ENCODE measurements around the gene TSPAN4.

The TSPAN4 gene

GRCh38 chr11:882596-882995, 39.9 kb downstream of the TSPAN4 start:
- no peaks in the 10 kb centered on the region for H3K79me2 ChIP-seq (ENCODE audit: low read length)
- H3K36me3 ChIP-seq (replicated peaks; ENCODE audit: low read depth, low read length) = peaks cover 2% of the 10 kb centered on the region
- no peak overlapping the region for H2AFZ ChIP-seq (ENCODE audit: low read depth, low read length)
- no peaks in the 10 kb centered on the region for H4K20me1 ChIP-seq (ENCODE audit: insufficient read depth, low read length)
- H3K27ac ChIP-seq (ENCODE audit: low read length) = no peak overlapping the region
- H3K9ac ChIP-seq (ENCODE audit: low read length) = no peak overlapping the region
- no peaks in the 10 kb centered on the region for H3K4me1 ChIP-seq (ENCODE audit: low read length)
- no peak overlapping the region for H3K4me3 ChIP-seq (ENCODE audit: low read length)
- no peaks in the 10 kb centered on the region for H3K27me3 ChIP-seq (ENCODE audit: low read depth, low read length)
- no peaks in the 10 kb centered on the region for H3K9me3 ChIP-seq (ENCODE audit: insufficient read depth, low read length)
- H3K4me2 ChIP-seq (ENCODE audit: low read length) = no peak overlapping the region
- TF ChIP-seq CTCF (IDR thresholded peaks at IDR 0.05; ENCODE audit: low read depth, low read length) (no peak), EZH2phosphoT487 (IDR thresholded peaks at IDR 0.05; ENCODE audit: low read depth) (no peak)

- Histone ChIP-seq H3K4me3 (ENCODE audit: low read length) (no peak overlapping the region), H3K27ac (ENCODE audit: low read length) (no peak overlapping the region), H3K9ac (ENCODE audit: low read length) (no peak overlapping the region), H2AFZ (ENCODE audit: low read depth, low read length) (no peak overlapping the region), H3K4me2 (ENCODE audit: low read length) (no peak overlapping the region), H3K9me3 (ENCODE audit: insufficient read depth, low read length) (no peaks in the 10 kb centered on the region), H3K4me1 (ENCODE audit: low read length) (no peaks in the 10 kb centered on the region), H4K20me1 (ENCODE audit: insufficient read depth, low read length) (no peaks in the 10 kb centered on the region), H3K79me2 (ENCODE audit: low read length) (no peaks in the 10 kb centered on the region), H3K36me3 (replicated peaks; ENCODE audit: low read depth, low read length) (peaks cover 2% of the 10 kb centered on the region), H3K27me3 (ENCODE audit: low read depth, low read length) (no peaks in the 10 kb centered on the region)
- no peak for TF ChIP-seq CTCF (IDR thresholded peaks at IDR 0.05; ENCODE audit: low read depth, low read length)
These were observed 40.9 kb downstream of the TSPAN4 start for GRCh38 chr11:883527-883926.

GRCh38 chr11:884578-885070, 42.0 kb downstream of the TSPAN4 start:
- Histone ChIP-seq H3K9ac (ENCODE audit: low read length) (no peak overlapping the region), H3K27me3 (ENCODE audit: low read depth, low read length) (no peaks in the 10 kb centered on the region), H3K4me2 (ENCODE audit: low read length) (no peak overlapping the region), H3K27ac (ENCODE audit: low read length) (no peak overlapping the region), H2AFZ (ENCODE audit: low read depth, low read length) (no peak overlapping the region), H3K36me3 (replicated peaks; ENCODE audit: low read depth, low read length) (no peaks in the 10 kb centered on the region), H3K4me1 (ENCODE audit: low read length) (no peaks in the 10 kb centered on the region), H3K4me3 (ENCODE audit: low read length) (no peak overlapping the region), H3K79me2 (ENCODE audit: low read length) (no peaks in the 10 kb centered on the region), H4K20me1 (ENCODE audit: insufficient read depth, low read length) (no peaks in the 10 kb centered on the region), H3K9me3 (ENCODE audit: insufficient read depth, low read length) (no peaks in the 10 kb centered on the region)
- TF ChIP-seq CTCF (IDR thresholded peaks at IDR 0.05; ENCODE audit: low read depth, low read length) = no peak
- TF ChIP-seq EZH2phosphoT487 (IDR thresholded peaks at IDR 0.05; ENCODE audit: low read depth) = no peak

GRCh38 chr11:886568-886967, 43.9 kb downstream of the TSPAN4 start:
- no peak overlapping the region for H3K9ac ChIP-seq (ENCODE audit: low read length)
- no peaks in the 10 kb centered on the region for H4K20me1 ChIP-seq (ENCODE audit: insufficient read depth, low read length)
- H3K4me1 ChIP-seq (ENCODE audit: low read length) = no peaks in the 10 kb centered on the region
- H3K9me3 ChIP-seq (ENCODE audit: insufficient read depth, low read length) = no peaks in the 10 kb centered on the region
- H3K4me3 ChIP-seq (ENCODE audit: low read length) = no peak overlapping the region
- no peaks in the 10 kb centered on the region for H3K36me3 ChIP-seq (replicated peaks; ENCODE audit: low read depth, low read length)
- H3K27me3 ChIP-seq (ENCODE audit: low read depth, low read length) = no peaks in the 10 kb centered on the region
- no peak overlapping the region for H3K4me2 ChIP-seq (ENCODE audit: low read length)
- H3K27ac ChIP-seq (ENCODE audit: low read length) = no peak overlapping the region
- no peak for TF ChIP-seq EZH2phosphoT487 (IDR thresholded peaks at IDR 0.05; ENCODE audit: low read depth)
- TF ChIP-seq CTCF (IDR thresholded peaks at IDR 0.05; ENCODE audit: low read depth, low read length) = no peak
- no peaks in the 10 kb centered on the region for H3K79me2 ChIP-seq (ENCODE audit: low read length)
- H2AFZ ChIP-seq (ENCODE audit: low read depth, low read length) = no peak overlapping the region
